Brain microvascular endothelial cell (primary cell): ENCODE measurements around the gene TLR2.

Source experiments
- DNase-seq: peaks from one replicate; pipeline ENCODE4 v3.0.0-alpha.2; 2020
- H3K27ac ChIP-seq: fragments of 250-450 bp; sonication (Bioruptor Pico); 2 replicates; pipeline ENCODE4 v1.5.1; 2020; ENCODE audit warnings: mild to moderate bottlenecking, moderate library complexity
- H3K27me3 ChIP-seq: fragments of 250-450 bp; sonication (Bioruptor Pico); replicated peaks from 2 replicates; pipeline ENCODE4 v1.5.1; 2020; ENCODE audit warnings: mild to moderate bottlenecking
- H3K36me3 ChIP-seq: fragments of 250-450 bp; sonication (Bioruptor Pico); replicated peaks from 2 replicates; pipeline ENCODE4 v1.5.1; 2020; ENCODE audit warnings: mild to moderate bottlenecking
- H3K4me3 ChIP-seq: 2 replicates; pipeline ENCODE4 v1.5.1; 2011; ENCODE audit warnings: low read depth, mild to moderate bottlenecking, control low read depth, low read length, moderate library complexity
- in situ Hi-C: cut with HindIII; loops from 2 replicates; pipeline ENCODE4 v1.10.0; 2017; ENCODE audit warnings: low sequenced_read_pairs, low pct_ligation_motif_present
- TF ChIP-seq, protein P1 (sequence below): IDR thresholded peaks from 2 replicates; pipeline ENCODE4 v1.5.1; 2011; ENCODE audit warnings: low read depth, mild to moderate bottlenecking, moderate library complexity, low read length, control low read depth, inconsistent platforms; ENCODE audit errors: missing control alignments

The TLR2 gene

DNA sequence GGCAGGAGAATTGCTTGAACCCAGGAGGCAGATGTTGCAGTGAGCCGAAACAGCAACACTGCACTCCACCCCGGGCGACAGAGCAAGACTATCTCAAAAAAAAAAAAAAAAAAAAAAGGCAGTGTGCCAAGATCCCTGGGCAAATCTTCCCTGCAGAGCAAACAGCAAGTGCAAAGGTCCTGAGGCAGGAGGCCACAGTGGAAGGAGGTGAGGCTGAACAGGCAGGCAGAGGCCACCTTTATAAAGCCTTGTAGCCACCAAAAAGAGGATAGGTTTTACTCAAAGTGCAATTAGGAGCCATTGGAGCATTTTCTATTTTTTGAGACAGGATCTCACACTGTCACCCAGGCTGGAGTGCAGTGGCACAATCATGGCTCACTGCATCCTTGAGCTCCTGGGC lies 45.1 kb upstream of the TLR2 start:
- in situ Hi-C loops, result no loop called here
- no peak overlapping the region for H3K27ac ChIP-seq
- TF ChIP-seq, protein P1, sequence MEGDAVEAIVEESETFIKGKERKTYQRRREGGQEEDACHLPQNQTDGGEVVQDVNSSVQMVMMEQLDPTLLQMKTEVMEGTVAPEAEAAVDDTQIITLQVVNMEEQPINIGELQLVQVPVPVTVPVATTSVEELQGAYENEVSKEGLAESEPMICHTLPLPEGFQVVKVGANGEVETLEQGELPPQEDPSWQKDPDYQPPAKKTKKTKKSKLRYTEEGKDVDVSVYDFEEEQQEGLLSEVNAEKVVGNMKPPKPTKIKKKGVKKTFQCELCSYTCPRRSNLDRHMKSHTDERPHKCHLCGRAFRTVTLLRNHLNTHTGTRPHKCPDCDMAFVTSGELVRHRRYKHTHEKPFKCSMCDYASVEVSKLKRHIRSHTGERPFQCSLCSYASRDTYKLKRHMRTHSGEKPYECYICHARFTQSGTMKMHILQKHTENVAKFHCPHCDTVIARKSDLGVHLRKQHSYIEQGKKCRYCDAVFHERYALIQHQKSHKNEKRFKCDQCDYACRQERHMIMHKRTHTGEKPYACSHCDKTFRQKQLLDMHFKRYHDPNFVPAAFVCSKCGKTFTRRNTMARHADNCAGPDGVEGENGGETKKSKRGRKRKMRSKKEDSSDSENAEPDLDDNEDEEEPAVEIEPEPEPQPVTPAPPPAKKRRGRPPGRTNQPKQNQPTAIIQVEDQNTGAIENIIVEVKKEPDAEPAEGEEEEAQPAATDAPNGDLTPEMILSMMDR, result no peak
- H3K4me3 ChIP-seq, result no peak overlapping the region
- H3K27me3 ChIP-seq, result no peaks in the 10 kb centered on the region
- DNase-seq, result no peak
- H3K36me3 ChIP-seq, result peaks cover 14% of the 10 kb centered on the region

DNA sequence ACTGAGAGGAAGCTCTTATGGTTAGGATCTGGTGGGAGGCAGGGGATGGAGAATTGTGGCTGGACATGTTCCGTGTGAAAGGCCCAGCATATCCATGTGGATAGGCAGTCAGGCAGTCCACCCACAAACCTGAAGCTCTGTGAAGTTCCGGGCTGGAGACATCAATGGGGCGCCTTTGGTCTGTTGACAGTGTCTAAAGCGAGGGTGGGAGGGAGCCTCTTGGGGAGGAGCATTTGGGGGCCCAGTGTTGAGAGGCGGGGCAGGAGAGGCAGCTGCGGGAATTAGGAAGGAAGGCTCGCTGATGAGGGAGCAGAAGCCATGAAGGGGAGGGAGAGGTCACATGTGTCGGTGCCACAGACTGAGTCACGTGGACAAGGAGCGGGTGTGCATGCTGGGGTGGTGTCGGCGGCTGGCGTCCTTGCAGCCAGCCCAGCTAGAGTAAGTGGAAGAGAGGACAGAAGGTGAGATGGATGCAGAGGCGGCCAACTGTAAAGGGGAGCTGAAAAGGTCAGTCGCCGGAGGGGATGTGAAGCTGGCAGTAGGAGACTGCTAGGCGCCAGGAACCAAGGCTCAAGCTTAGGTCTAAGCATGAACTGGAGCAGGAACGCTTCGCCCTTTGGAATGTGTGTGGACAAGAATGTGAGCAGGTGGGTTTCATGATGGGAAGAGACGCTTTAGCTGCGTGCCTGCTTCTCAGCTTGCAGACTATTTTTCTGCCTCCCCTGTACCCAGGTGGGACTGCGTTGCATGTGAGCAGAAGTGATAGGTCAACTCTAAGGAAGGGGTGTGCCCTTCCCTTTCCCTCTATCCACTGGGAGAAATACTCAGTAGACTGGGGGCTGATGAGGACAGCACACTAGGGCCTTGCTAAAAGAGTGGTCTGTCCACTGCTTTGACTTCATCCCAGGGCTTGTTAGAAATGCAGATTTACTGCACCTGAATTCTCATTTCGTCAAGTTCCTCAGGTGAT lies 44.0 kb upstream of the TLR2 start:
- DNase-seq, result no peak
- no peak overlapping the region for H3K4me3 ChIP-seq
- no peak overlapping the region for H3K27ac ChIP-seq
- H3K36me3 ChIP-seq, result peaks cover 5% of the 10 kb centered on the region
- H3K27me3 ChIP-seq, result no peaks in the 10 kb centered on the region
- in situ Hi-C loops, result no loop called here
- TF ChIP-seq, protein P1, result no peak

DNA sequence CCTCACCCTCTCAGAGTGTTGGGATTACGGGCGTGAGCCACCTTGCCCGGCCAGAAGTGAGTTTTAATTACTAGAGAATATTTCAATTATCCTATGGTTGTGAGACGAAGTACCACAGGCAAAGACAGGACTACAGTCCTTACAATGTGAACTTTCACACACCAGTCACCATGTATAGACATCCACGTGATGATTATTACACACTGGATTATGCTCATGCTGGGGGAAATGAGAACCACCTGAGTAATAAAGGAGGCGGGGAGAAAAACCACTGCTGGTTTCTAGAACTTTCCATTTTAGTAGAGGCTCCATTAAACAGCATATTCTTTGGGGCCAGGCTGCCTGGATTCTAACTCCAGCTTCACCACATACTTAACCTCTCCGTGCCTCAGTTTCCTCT lies 42.5 kb upstream of the TLR2 start:
- in situ Hi-C loops, result no loop called here
- no peak for DNase-seq
- Histone ChIP-seq H3K27me3 (no peaks in the 10 kb centered on the region), H3K27ac (no peak overlapping the region), H3K36me3 (no peaks in the 10 kb centered on the region), H3K4me3 (no peak overlapping the region)
- TF ChIP-seq, protein P1, result no peak

DNA sequence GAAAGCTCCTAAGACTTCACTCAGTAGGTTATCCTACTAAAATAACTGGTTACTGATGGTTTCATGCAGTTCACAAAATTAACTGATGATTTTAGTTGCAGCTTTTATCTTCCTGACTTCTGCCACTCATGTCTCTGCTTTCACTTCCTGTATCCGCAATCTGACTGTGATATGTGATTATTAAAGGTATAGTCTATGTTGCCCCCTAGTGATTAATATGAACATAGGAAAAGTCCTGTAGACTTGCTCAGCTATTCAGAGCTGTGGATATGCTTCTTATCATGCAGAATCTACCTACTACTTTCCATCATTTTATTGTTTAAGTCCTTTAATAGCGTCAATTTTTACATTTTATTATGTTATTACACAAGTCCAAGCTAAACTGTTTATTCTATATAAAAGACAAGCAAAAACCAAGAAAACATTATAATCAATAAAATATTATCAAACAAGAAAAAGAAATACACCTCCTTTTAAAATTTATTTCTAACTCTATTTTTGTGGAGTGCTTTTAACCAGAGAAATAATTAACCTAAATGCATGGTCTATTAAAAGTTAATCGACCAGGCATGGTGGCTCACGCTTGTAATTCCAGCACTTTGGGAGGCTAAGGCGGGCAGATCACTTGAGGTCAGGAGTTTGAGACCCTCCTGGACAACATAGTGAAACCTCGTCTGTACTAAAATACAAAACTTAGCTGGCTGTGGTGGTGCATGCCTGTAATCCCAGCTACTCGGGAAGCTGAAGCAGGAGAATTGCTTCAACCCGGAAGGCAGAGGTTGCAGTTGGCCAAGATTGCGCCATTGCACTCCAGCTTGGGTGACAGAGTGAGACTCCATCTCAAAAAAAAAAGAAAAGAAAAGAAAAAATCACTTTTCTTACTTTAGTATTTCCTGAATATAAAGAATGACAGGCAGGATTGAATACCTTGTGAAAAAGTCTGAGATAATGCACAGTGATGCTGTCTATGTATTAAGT lies 40.4 kb upstream of the TLR2 start:
- TF ChIP-seq, protein P1, result peak; percentile 53
- in situ Hi-C loops, result no loop called here
- Histone ChIP-seq H3K27me3 (no peaks in the 10 kb centered on the region), H3K36me3 (no peaks in the 10 kb centered on the region), H3K4me3 (no peak overlapping the region), H3K27ac (no peak overlapping the region)
- DNase-seq, result peak; percentile 10

DNA sequence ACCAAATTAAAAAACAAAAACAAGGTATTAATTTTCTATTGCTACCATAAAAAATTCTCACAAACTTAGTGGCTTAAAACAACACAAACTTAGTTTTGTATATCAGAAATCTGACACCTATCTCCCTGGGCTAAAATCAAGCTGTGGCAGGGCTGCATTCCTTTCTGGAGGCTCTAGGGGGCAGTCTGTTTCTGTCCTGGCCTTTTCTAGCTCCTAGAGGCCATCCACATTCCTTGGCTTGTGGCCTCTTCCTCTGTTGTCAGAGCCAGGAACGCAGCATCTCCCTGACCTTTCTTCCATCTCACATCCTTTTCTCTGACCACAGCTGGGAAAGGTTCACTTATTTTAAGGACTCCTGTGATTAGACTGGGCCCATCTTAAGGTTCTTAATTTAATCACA lies 38.9 kb upstream of the TLR2 start:
- in situ Hi-C loops, result no loop called here
- Histone ChIP-seq H3K36me3 (no peaks in the 10 kb centered on the region), H3K27me3 (no peaks in the 10 kb centered on the region), H3K4me3 (no peak overlapping the region), H3K27ac (no peak overlapping the region)
- TF ChIP-seq, protein P1, result peak; percentile 57
- DNase-seq, result no peak
